PC-3 (cell line): ENCODE data around the gene TNXB. TPM values are rescaled to one million over a fixed set of nuclear protein-coding genes. Genes with fewer than 3 reads are reported as not detected.

Experiments
- ATAC-seq: fragments of 200-7000 bp; cut with Tn5 transposase; 2 replicates; pipeline ENCODE4 v1.9.1; 2020; ENCODE audit warnings: mild to moderate bottlenecking, moderate library complexity
- BruUV-seq: library from RNA; stranded (reverse); fragments of 400-500 nt; replicated peaks from 2 replicates; lab custom pipeline; 2021; lab: Mats Ljungman, UMichigan
- CTCF ChIA-PET: fragments of 300-600 bp; sonication (Branson Sonifier 250); formaldehyde crosslinking; loops from one replicate; lab custom pipeline; 2022; ENCODE audit warnings: antibody characterized with exemption; lab: Charles Lee
- POLR2A ChIA-PET: fragments of 300-600 bp; sonication (Branson Sonifier 250); formaldehyde crosslinking; loops from one replicate; lab custom pipeline; 2022; ENCODE audit warnings: antibody characterized with exemption; ENCODE audit not compliant: unreplicated experiment; lab: Charles Lee
- DNase-seq: peaks from one replicate; pipeline ENCODE4 v3.0.0-alpha.2; 2015
- H2AFZ ChIP-seq: fragments of 300-600 bp; sonication (generic); 2 replicates; pipeline ENCODE4 v1.6.0; 2016; ENCODE audit warnings: antibody characterized with exemption, low read length
- H3F3A ChIP-seq: fragments of 300-600 bp; sonication (generic); one replicate; pipeline ENCODE4 v1.6.0; 2017; ENCODE audit warnings: antibody characterized with exemption, low read length, control low read depth, mild to moderate bottlenecking; ENCODE audit not compliant: unreplicated experiment
- H3K27ac ChIP-seq: fragments of 300-600 bp; sonication (generic); 2 replicates; pipeline ENCODE4 v1.5.1; 2016; ENCODE audit warnings: mild to moderate bottlenecking, low read length
- H3K27me3 ChIP-seq: fragments of 300-600 bp; sonication (generic); 2 replicates; pipeline ENCODE4 v1.6.1; 2016; ENCODE audit warnings: low read length, mixed read lengths
- H3K36me3 ChIP-seq: fragments of 300-600 bp; sonication (generic); 2 replicates; pipeline ENCODE4 v1.6.1; 2016; ENCODE audit warnings: low read depth, mixed run types, low read length, mixed read lengths
- H3K4me1 ChIP-seq: fragments of 300-600 bp; sonication (generic); 2 replicates; pipeline ENCODE4 v1.5.1; 2016; ENCODE audit warnings: low read length; ENCODE audit not compliant: insufficient read depth
- H3K4me2 ChIP-seq: fragments of 300-600 bp; sonication (generic); 2 replicates; pipeline ENCODE4 v1.6.0; 2016; ENCODE audit warnings: low read length
- H3K4me3 ChIP-seq: fragments of 300-600 bp; sonication (generic); 2 replicates; pipeline ENCODE4 v1.5.1; 2016; ENCODE audit warnings: mild to moderate bottlenecking, low read length, mixed read lengths
- H3K79me2 ChIP-seq: fragments of 300-600 bp; sonication (generic); 2 replicates; pipeline ENCODE4 v1.6.1; 2017; ENCODE audit warnings: low read length, mixed read lengths
- H3K9ac ChIP-seq: fragments of 300-600 bp; sonication (generic); 2 replicates; pipeline ENCODE4 v1.6.0; 2016; ENCODE audit warnings: mild to moderate bottlenecking, low read length
- H3K9me2 ChIP-seq: fragments of 300-600 bp; sonication (generic); replicated peaks from 2 replicates; pipeline ENCODE4 v1.6.1; 2016; ENCODE audit warnings: mixed run types, low read length, mixed read lengths
- H3K9me3 ChIP-seq: fragments of 300-600 bp; sonication (generic); 2 replicates; pipeline ENCODE4 v1.6.1; 2016; ENCODE audit warnings: low read length, mixed read lengths
- H4K20me1 ChIP-seq: fragments of 300-600 bp; sonication (generic); 2 replicates; pipeline ENCODE4 v1.6.1; 2016; ENCODE audit warnings: low read length, mixed read lengths
- EZH2 ChIP-seq: fragments of 300-600 bp; sonication (generic); IDR thresholded peaks from one replicate; pipeline ENCODE4 v1.6.1; 2017; ENCODE audit warnings: antibody characterized with exemption, mild to moderate bottlenecking, low read length; ENCODE audit not compliant: unreplicated experiment
- EZH2phosphoT487 ChIP-seq: fragments of 300-600 bp; sonication (generic); IDR thresholded peaks from 2 replicates; pipeline ENCODE4 v1.6.1; 2018; ENCODE audit warnings: mild to moderate bottlenecking, antibody characterized with exemption, low read length, borderline replicate concordance
- intact Hi-C: fragments of 100-400 bp; cut with micrococcal nuclease; formaldehyde crosslinking; loops from 2 replicates; pipeline ENCODE4 v1.9.0; 2023
- total RNA-seq: library from RNA; depleted of rRNA; stranded (reverse); fragments of >200 nt; gene quantifications from 2 replicates; pipeline ENCODE4 v1.2.3, GENCODE V29; 2014
- TF ChIP-seq, protein P1 (sequence below): fragments of 300-600 bp; sonication (generic); conservative IDR thresholded peaks from 2 replicates; pipeline ENCODE4 v1.5.1; 2017; ENCODE audit warnings: antibody characterized with exemption, low read depth, mild to moderate bottlenecking, low read length

TNXB gene
- total RNA-seq, 1 experiment from 2014 or later = 2.9 TPM

DNA sequence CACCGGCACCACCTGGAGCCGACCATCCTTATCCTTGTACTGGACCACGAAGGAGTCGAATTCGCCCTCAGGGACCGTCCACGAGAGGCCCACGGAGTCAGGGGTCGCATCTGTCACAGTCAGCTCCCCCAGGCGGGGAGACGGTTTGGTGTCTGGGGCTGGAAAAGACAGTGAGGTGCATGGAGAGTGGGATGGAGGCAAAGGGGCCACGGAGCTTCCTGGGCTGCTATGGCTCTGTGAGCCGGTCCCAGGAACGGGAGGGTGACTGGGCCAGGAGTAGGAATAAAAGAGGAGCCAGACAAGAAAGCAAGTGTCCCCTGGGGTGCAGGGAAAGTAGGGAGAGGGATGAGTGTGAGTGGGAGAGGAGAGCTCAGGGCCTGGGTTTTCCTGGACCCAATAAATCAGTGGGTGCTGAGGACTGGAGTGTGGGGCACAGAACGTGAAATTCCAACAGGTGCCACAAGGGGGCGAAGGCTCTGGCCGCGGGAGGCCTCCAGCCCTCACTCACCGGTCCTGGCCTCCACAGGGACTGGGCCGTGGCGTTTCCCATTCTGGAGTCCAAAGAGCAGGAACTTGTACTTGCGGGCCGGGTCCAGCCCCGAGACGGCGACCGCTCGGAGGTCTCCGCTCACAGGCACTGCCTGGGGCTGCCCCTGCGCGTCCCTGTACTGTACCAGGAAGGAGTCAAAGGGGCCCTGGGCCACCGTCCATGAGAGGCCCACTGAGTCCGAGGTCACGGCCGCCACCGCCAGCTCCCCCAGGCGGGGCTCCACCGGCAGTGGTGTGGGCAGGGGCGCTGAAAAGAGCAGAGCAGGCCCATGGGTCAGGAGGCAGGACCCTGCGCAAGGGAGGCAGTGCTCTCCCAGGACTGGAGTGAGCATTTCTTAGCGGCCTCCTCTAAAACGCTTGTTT, 61.0 kb downstream of the TNXB start:
- POLR2A ChIA-PET = no interaction called here
- intact Hi-C loops = no loop called here
- H3K36me3 ChIP-seq = no peaks in the 10 kb centered on the region

DNA sequence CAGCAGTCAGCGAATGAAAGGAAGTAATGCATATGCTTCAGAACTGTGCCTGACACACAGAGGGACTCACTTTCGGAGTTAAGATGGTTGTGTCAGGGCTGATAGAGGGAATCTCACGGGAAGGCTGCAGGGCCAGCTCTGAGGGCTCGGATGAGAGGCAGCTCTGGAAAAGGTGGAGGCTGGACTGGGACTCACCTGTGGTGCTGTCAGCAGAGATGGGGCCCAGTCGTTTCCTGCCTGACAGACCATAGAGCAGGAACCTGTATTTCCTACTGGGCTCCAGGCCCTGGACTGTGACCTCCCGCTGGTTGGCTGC, 61.6 kb downstream of the TNXB start:
- Histone ChIP-seq H3K27me3 (no peaks in the 10 kb centered on the region), H3K4me1 (peaks cover 20% of the 10 kb centered on the region), H3K9me3 (no peaks in the 10 kb centered on the region), H3K4me2 (peak overlapping the region; percentile 66), H4K20me1 (no peaks in the 10 kb centered on the region), H2AFZ (peak overlapping the region; percentile 50; the same call in 1 of the 2 replicates), H3K4me3 (no peak overlapping the region; the same call in 1 of the 2 replicates), H3F3A (no peaks in the 10 kb centered on the region), H3K36me3 (no peaks in the 10 kb centered on the region), H3K79me2 (no peaks in the 10 kb centered on the region), H3K9me2 (no peaks in the 10 kb centered on the region), H3K9ac (peak overlapping the region; percentile 2; the same call in 1 of the 2 replicates), H3K27ac (peak overlapping the region; percentile 49)
- TF ChIP-seq EZH2phosphoT487 (no peak), EZH2 (no peak)
- TF ChIP-seq, protein P1, sequence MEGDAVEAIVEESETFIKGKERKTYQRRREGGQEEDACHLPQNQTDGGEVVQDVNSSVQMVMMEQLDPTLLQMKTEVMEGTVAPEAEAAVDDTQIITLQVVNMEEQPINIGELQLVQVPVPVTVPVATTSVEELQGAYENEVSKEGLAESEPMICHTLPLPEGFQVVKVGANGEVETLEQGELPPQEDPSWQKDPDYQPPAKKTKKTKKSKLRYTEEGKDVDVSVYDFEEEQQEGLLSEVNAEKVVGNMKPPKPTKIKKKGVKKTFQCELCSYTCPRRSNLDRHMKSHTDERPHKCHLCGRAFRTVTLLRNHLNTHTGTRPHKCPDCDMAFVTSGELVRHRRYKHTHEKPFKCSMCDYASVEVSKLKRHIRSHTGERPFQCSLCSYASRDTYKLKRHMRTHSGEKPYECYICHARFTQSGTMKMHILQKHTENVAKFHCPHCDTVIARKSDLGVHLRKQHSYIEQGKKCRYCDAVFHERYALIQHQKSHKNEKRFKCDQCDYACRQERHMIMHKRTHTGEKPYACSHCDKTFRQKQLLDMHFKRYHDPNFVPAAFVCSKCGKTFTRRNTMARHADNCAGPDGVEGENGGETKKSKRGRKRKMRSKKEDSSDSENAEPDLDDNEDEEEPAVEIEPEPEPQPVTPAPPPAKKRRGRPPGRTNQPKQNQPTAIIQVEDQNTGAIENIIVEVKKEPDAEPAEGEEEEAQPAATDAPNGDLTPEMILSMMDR = no peak
- POLR2A ChIA-PET = interaction anchor here (1.0 kb wide), 1 partner anchor 76 kb away, joined by 3 read pairs; the partner anchor contains the start of gene DXO
- ATAC-seq (peak; percentile 3; the same call in 1 of the 2 replicates), DNase-seq (no peak)
- TSS peak; percentile 77 for BruUV-seq
- CTCF ChIA-PET = interaction anchor here (1.5 kb wide), 1 partner anchor 67 kb away, joined by 6 read pairs; no protein-coding TSS in a partner anchor
- intact Hi-C loops = no loop called here

More for the DNA sequence above, 61.0 kb downstream of the TNXB start:
- CTCF ChIA-PET = interaction anchor here (1.5 kb wide), 1 partner anchor 66 kb away, joined by 6 read pairs; no protein-coding TSS in a partner anchor
- Histone ChIP-seq H3K4me3 (no peak overlapping the region), H2AFZ (peak overlapping the region; percentile 50; the same call in 1 of the 2 replicates), H3K79me2 (no peaks in the 10 kb centered on the region), H4K20me1 (no peaks in the 10 kb centered on the region), H3K4me1 (peaks cover 20% of the 10 kb centered on the region), H3K4me2 (peak overlapping the region; percentile 66), H3K27ac (peak overlapping the region; percentile 49; the same call in 1 of the 2 replicates), H3K9me2 (no peaks in the 10 kb centered on the region), H3F3A (no peaks in the 10 kb centered on the region), H3K9me3 (no peaks in the 10 kb centered on the region), H3K9ac (peak overlapping the region; percentile 2; the same call in 1 of the 2 replicates), H3K27me3 (no peaks in the 10 kb centered on the region)
- TF ChIP-seq EZH2phosphoT487 (no peak), EZH2 (no peak)
- TF ChIP-seq, protein P1 = peak; percentile 75
- BruUV-seq = no TSS peak
- DNase-seq (peak; percentile 73), ATAC-seq (peak; percentile 69)
